ENCODE data around the gene TRPM2. TPM values are rescaled to one million over a fixed set of nuclear protein-coding genes. Genes with fewer than 3 reads are reported as not detected.
"Not testable (repeated sequence)": the region's sequence is repeated elsewhere in the genome, so short reads cannot be mapped to it uniquely, and the experiment has no call there.

The TRPM2 gene
- total RNA-seq, 1 donor from 2014 or later, result 1.9 TPM

- peak; percentile 11 for DNase-seq
- intact Hi-C loops (cut with DNase I); ATAC-seq (ENCODE audit: poor library complexity): not testable (repeated sequence)
These were observed 64.2 kb downstream of the TRPM2 start for GRCh38 chr21:44417621-44418107.

GRCh38 chr21:44418108-44418875 lies 64.9 kb downstream of the TRPM2 start:
- intact Hi-C loops (cut with DNase I), result no loop called here
- no peak for ATAC-seq (ENCODE audit: poor library complexity)
- peak; percentile 30 for DNase-seq

GRCh38 chr21:44418876-44419230 lies 65.4 kb downstream of the TRPM2 start:
- intact Hi-C loops (cut with DNase I), result no loop called here
- ATAC-seq (ENCODE audit: poor library complexity) (no peak), DNase-seq (peak; percentile 6)

GRCh38 chr21:44419679-44420078 lies 66.3 kb downstream of the TRPM2 start:
- intact Hi-C loops (cut with DNase I), result no loop called here
- ATAC-seq (ENCODE audit: poor library complexity) (no peak), DNase-seq (peak; percentile 6)

GRCh38 chr21:44420416-44421205 lies 67.2 kb downstream of the TRPM2 start:
- DNase-seq, result peak; percentile 25
- ATAC-seq (ENCODE audit: poor library complexity), result no peak
- intact Hi-C loops (cut with DNase I), result no loop called here

- intact Hi-C loops (cut with DNase I), result no loop called here
- DNase-seq (peak; percentile 17), ATAC-seq (ENCODE audit: poor library complexity) (no peak)
These were observed 68.8 kb downstream of the TRPM2 start for GRCh38 chr21:44421901-44422840.

- DNase-seq, result peak; percentile 30
- no peak for ATAC-seq (ENCODE audit: poor library complexity)
- intact Hi-C loops (cut with DNase I), result no loop called here
These were observed 69.9 kb downstream of the TRPM2 start for GRCh38 chr21:44423312-44423821.

- intact Hi-C loops (cut with DNase I), result no loop called here
- DNase-seq, result no peak
- no peak for ATAC-seq (ENCODE audit: poor library complexity)
These were observed 70.7 kb downstream of the TRPM2 start for GRCh38 chr21:44423941-44424607.

- ATAC-seq (ENCODE audit: poor library complexity) (no peak), DNase-seq (peak; percentile 37)
- intact Hi-C loops (cut with DNase I), result no loop called here
These were observed 71.3 kb downstream of the TRPM2 start for GRCh38 chr21:44424608-44425306.

GRCh38 chr21:44425307-44425894 lies 72.0 kb downstream of the TRPM2 start:
- intact Hi-C loops (cut with DNase I), result no loop called here
- ATAC-seq (ENCODE audit: poor library complexity) (no peak), DNase-seq (peak; percentile 39)

- DNase-seq, result peak; percentile 28
- intact Hi-C loops (cut with DNase I), result no loop called here
- ATAC-seq (ENCODE audit: poor library complexity), result no peak
These were observed 72.7 kb downstream of the TRPM2 start for GRCh38 chr21:44425895-44426662.

GRCh38 chr21:44426663-44427191 lies 73.3 kb downstream of the TRPM2 start:
- DNase-seq (peak; percentile 34), ATAC-seq (ENCODE audit: poor library complexity) (no peak)
- intact Hi-C loops (cut with DNase I), result no loop called here

- intact Hi-C loops (cut with DNase I), result no loop called here
- DNase-seq, result peak; percentile 26
These were observed 74.1 kb downstream of the TRPM2 start for GRCh38 chr21:44427241-44428120.

GRCh38 chr21:44428281-44428960 lies 75.0 kb downstream of the TRPM2 start:
- intact Hi-C loops (cut with DNase I), result no loop called here
- peak; percentile 36 for DNase-seq

More at GRCh38 chr21:44427241-44428120, 74.1 kb downstream of the TRPM2 start:
- ATAC-seq (ENCODE audit: poor library complexity), result no peak

GRCh38 chr21:44429894-44430293 lies 76.5 kb downstream of the TRPM2 start:
- DNase-seq (no peak), ATAC-seq (ENCODE audit: poor library complexity) (no peak)
- intact Hi-C loops (cut with DNase I), result no loop called here

More at GRCh38 chr21:44428281-44428960, 75.0 kb downstream of the TRPM2 start:
- no peak for ATAC-seq (ENCODE audit: poor library complexity)

All from Right ventricle myocardium superior (tissue), 1 donor.